GM12878 (cell line): ENCODE results near the gene IFNL3. TPM values are rescaled to one million over a fixed set of nuclear protein-coding genes. Genes with fewer than 3 reads are reported as not detected.
"Not testable (repeated sequence)": the region's sequence is repeated elsewhere in the genome, so short reads cannot be mapped to it uniquely, and the experiment has no call there.

ENCODE experiments used
- ATAC-seq: fragments of 200-7000 bp; cut with Tn5 transposase; 3 replicates; pipeline ENCODE4 v1.9.1; 2020; ENCODE audit warnings: mild to moderate bottlenecking, moderate library complexity
- BruUV-seq: library from RNA; stranded (reverse); fragments of 400-500 nt; replicated peaks from 2 replicates; lab custom pipeline; 2021; lab: Mats Ljungman, UMichigan
- CTCF ChIA-PET: fragments of 300-600 bp; sonication (Branson Sonifier 250); formaldehyde crosslinking; extraction: SDS; loops from one replicate; lab custom pipeline; 2021; ENCODE audit warnings: inconsistent platforms; lab: Yijun Ruan, JAX
- POLR2A ChIA-PET: fragments of 350-600 bp; formaldehyde crosslinking; extraction: SDS; loops from one replicate; lab custom pipeline; 2021; ENCODE audit warnings: inconsistent platforms; lab: Charles Lee
- RAD21 ChIA-PET: fragments of 300-600 bp; sonication (Branson Sonifier 250); formaldehyde crosslinking; loops from one replicate; lab custom pipeline; 2023; ENCODE audit warnings: antibody characterized with exemption; ENCODE audit not compliant: unreplicated experiment; lab: Charles Lee
- SMC1A ChIA-PET: fragments of 300-600 bp; sonication (Branson Sonifier 250); formaldehyde crosslinking; loops from one replicate; lab custom pipeline; 2023; ENCODE audit not compliant: unreplicated experiment, uncharacterized antibody; lab: Charles Lee
- DNase-seq: peaks from one replicate; pipeline ENCODE4 v3.0.0-alpha.2; 2011; ENCODE audit warnings: low read depth, low spot score
- FAIRE-seq: peaks from 3 replicates; lab custom pipeline; 2011; peaks lifted over from hg19 to GRCh38; lab: Jason Lieb, UNC
- H2AFZ ChIP-seq: 2 replicates; pipeline ENCODE4 v1.6.0; 2011; ENCODE audit warnings: low read depth, low read length, control low read depth; ENCODE audit not compliant: control insufficient read depth
- H3K27ac ChIP-seq: 2 replicates; pipeline ENCODE4 v1.5.1; 2011; ENCODE audit warnings: control low read depth; ENCODE audit not compliant: control insufficient read depth, insufficient read depth
- H3K27me3 ChIP-seq, 2 experiments: replicated peaks in 1 of 2; 2 replicates each; pipeline versions ENCODE4 v1.6.0 to v1.6.1; 2011; ENCODE audit warnings: low read length in 1 of 2; ENCODE audit not compliant: control insufficient read depth in 2 of 2, insufficient read depth in 2 of 2
- H3K36me3 ChIP-seq, 2 experiments: 2 replicates each; pipeline ENCODE4 v1.5.1; 2011; ENCODE audit warnings: low read length in 1 of 2; ENCODE audit not compliant: control insufficient read depth in 2 of 2, insufficient read depth in 2 of 2
- H3K4me1 ChIP-seq: 2 replicates; pipeline ENCODE4 v1.6.1; 2011; ENCODE audit warnings: mild to moderate bottlenecking, low read length, moderate library complexity, mixed read lengths; ENCODE audit not compliant: control insufficient read depth, insufficient read depth
- H3K4me2 ChIP-seq: 2 replicates; pipeline ENCODE4 v1.6.0; 2011; ENCODE audit warnings: control low read depth; ENCODE audit not compliant: control insufficient read depth, insufficient read depth
- H3K4me3 ChIP-seq: fragments of 200-600 bp; sonication (generic); 2 replicates; pipeline ENCODE4 v1.5.1; 2016
- H3K79me2 ChIP-seq: 2 replicates; pipeline ENCODE4 v1.6.0; 2011; ENCODE audit warnings: low read length; ENCODE audit not compliant: control insufficient read depth, insufficient read depth
- H3K9ac ChIP-seq: 2 replicates; pipeline ENCODE4 v1.8.0; 2011; ENCODE audit warnings: low read length, control low read depth, mixed read lengths; ENCODE audit not compliant: control insufficient read depth, insufficient read depth
- H3K9me3 ChIP-seq: replicated peaks from 3 replicates; pipeline ENCODE4 v1.5.1; 2011; ENCODE audit warnings: mild to moderate bottlenecking, low read length; ENCODE audit not compliant: control insufficient read depth, insufficient read depth
- H4K20me1 ChIP-seq: 2 replicates; pipeline ENCODE4 v1.6.0; 2011; ENCODE audit not compliant: control insufficient read depth, insufficient read depth
- RELB ChIP-seq: fragments of 450-650 bp; IDR thresholded peaks from 2 replicates; pipeline ENCODE4 v1.6.1; 2017; ENCODE audit warnings: low read depth, mild to moderate bottlenecking, moderate library complexity
- TCF3 ChIP-seq: IDR thresholded peaks from 2 replicates; pipeline ENCODE4 v1.6.1; 2012; ENCODE audit warnings: low read depth, mild to moderate bottlenecking, low read length, borderline replicate concordance; ENCODE audit not compliant: insufficient read depth
- WGBS: methylation state at CpG from one replicate; pipeline ENCODE4 v1.1.6; 2016; ENCODE audit warnings: low lambda C conversion rate; ENCODE audit not compliant: insufficient replicate concordance, insufficient coverage; ENCODE audit errors: missing lambda C conversion rate; 5-methylcytosine and 5-hydroxymethylcytosine counted together
- in situ Hi-C: fragments of 300-500 bp; cut with MboI; formaldehyde crosslinking; loops from 9 replicates; pipeline ENCODE4 v1.14.3; 2018; ENCODE audit warnings: mixed read lengths
- intact Hi-C: fragments of 100-400 bp; cut with micrococcal nuclease; formaldehyde crosslinking; loops from one replicate; pipeline ENCODE4 v1.14.2; 2022; ENCODE audit not compliant: unreplicated experiment
- polyA plus RNA-seq, 11 experiments: library from polyadenylated mRNA; depleted of rRNA in 4 of 11; unstranded in 6 of 11; stranded (reverse) in 5 of 11; fragments of >200 nt; fragmentation: Nextera tagmentation in 4 of 11; fragmentation: Illumina TruSeq in 1 of 11; extraction: Ambion mirVana in 4 of 11; extraction: Trizol in 1 of 11; gene quantifications; 1 replicate in 1 of 11; 2 replicates in 10 of 11; pipeline versions ENCODE4 v1.2.1 to v1.2.3, GENCODE V29; 2011 to 2016; ENCODE audit warnings: inconsistent platforms in 2 of 11, missing spikeins in 2 of 11, low read depth in 1 of 11
- total RNA-seq, 4 experiments: library from RNA; depleted of rRNA in 3 of 4; stranded (reverse); fragments of >200 nt in 3 of 4; fragmentation: Illumina TruSeq in 1 of 4; extraction: Trizol in 1 of 4; gene quantifications; 2 replicates each; pipeline versions ENCODE4 v1.2.1 to v1.2.3, GENCODE V29; 2013 to 2021
- TF ChIP-seq, protein P1 (sequence below): fragments of 450-650 bp; IDR thresholded peaks from 2 replicates; pipeline ENCODE4 v1.6.1; 2016; ENCODE audit warnings: mild to moderate bottlenecking

The IFNL3 gene
- total and polyA plus RNA-seq, 10 of the 15 experiments (the other 5 are each of a cell fraction or from before 2014, with no cell fraction given) = not detected

GRCh38 chr19:39217094-39217493 lies 27.7 kb downstream of the IFNL3 start (continued):
- TF ChIP-seq, protein P1, sequence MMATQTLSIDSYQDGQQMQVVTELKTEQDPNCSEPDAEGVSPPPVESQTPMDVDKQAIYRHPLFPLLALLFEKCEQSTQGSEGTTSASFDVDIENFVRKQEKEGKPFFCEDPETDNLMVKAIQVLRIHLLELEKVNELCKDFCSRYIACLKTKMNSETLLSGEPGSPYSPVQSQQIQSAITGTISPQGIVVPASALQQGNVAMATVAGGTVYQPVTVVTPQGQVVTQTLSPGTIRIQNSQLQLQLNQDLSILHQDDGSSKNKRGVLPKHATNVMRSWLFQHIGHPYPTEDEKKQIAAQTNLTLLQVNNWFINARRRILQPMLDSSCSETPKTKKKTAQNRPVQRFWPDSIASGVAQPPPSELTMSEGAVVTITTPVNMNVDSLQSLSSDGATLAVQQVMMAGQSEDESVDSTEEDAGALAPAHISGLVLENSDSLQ = no peak
- no peak for TF ChIP-seq TCF3
- no peak for TF ChIP-seq RELB

GRCh38 chr19:39215323-39215722 lies 29.5 kb downstream of the IFNL3 start:
- H3K4me3 ChIP-seq, in situ Hi-C loops, intact Hi-C loops, H3K36me3 ChIP-seq, H3K79me2 ChIP-seq, H2AFZ ChIP-seq, H3K4me2 ChIP-seq, H3K27ac ChIP-seq, ATAC-seq, H3K9ac ChIP-seq, FAIRE-seq, DNase-seq, H4K20me1 ChIP-seq, RAD21 ChIA-PET, H3K9me3 ChIP-seq, BruUV-seq, H3K27me3 ChIP-seq, H3K4me1 ChIP-seq: not testable (repeated sequence)
- POLR2A ChIA-PET = interaction anchor here (1.5 kb wide), 1 partner anchor 15 kb away, joined by 3 read pairs; no protein-coding TSS in a partner anchor
- SMC1A ChIA-PET = interaction anchor here (1.3 kb wide), 1 partner anchor 113 kb away, joined by 4 read pairs; no protein-coding TSS in a partner anchor
- 43% methylated on average over 3 of the region's 3 CpGs for WGBS
- CTCF ChIA-PET = interaction anchor here (4.0 kb wide), 1 partner anchor 112 kb away, joined by 28 read pairs; no protein-coding TSS in a partner anchor
